OCI-LY7 (cell line): ENCODE data around the gene SERTAD2. TPM values are rescaled to one million over a fixed set of nuclear protein-coding genes. Genes with fewer than 3 reads are reported as not detected.

Experiments
- BruUV-seq: library from RNA; stranded (reverse); fragments of 400-500 nt; replicated peaks from 2 replicates; lab custom pipeline; 2021; lab: Mats Ljungman, UMichigan
- CTCF ChIA-PET: fragments of 300-600 bp; sonication (Branson Sonifier 250); formaldehyde crosslinking; loops from one replicate; lab custom pipeline; 2022; ENCODE audit warnings: antibody characterized with exemption; ENCODE audit not compliant: unreplicated experiment; lab: Charles Lee
- POLR2A ChIA-PET: fragments of 300-600 bp; sonication (Branson Sonifier 250); formaldehyde crosslinking; loops from one replicate; lab custom pipeline; 2022; ENCODE audit warnings: antibody characterized with exemption; lab: Charles Lee
- DNase-seq: peaks from one replicate; pipeline ENCODE4 v3.0.0-alpha.2; 2015; ENCODE audit warnings: low spot score
- H2AFZ ChIP-seq: fragments of 200-600 bp; sonication (generic), shearing (Covaris generic); 2 replicates; pipeline ENCODE4 v1.6.1; 2014; ENCODE audit warnings: mild to moderate bottlenecking, antibody characterized with exemption, low read length, moderate library complexity
- H3K27ac ChIP-seq: fragments of 200-600 bp; sonication (generic); 2 replicates; pipeline ENCODE4 v1.5.1; 2014; ENCODE audit warnings: mixed run types, low read depth, mild to moderate bottlenecking, moderate library complexity, low read length, inconsistent platforms; ENCODE audit not compliant: poor library complexity, severe bottlenecking
- H3K36me3 ChIP-seq: fragments of 200-600 bp; sonication (generic); 2 replicates; pipeline ENCODE4 v1.6.1; 2014; ENCODE audit warnings: mild to moderate bottlenecking, antibody characterized with exemption, low read length, moderate library complexity, mixed read lengths; ENCODE audit not compliant: insufficient read depth
- H3K4me1 ChIP-seq: fragments of 200-600 bp; sonication (generic); 2 replicates; pipeline ENCODE4 v1.5.1; 2014; ENCODE audit warnings: mild to moderate bottlenecking, low read length; ENCODE audit not compliant: insufficient read depth, poor library complexity, severe bottlenecking
- H3K4me2 ChIP-seq: fragments of 200-600 bp; sonication (generic); 2 replicates; pipeline ENCODE4 v1.6.1; 2014; ENCODE audit warnings: mild to moderate bottlenecking, low read length
- H3K4me3 ChIP-seq: fragments of 200-600 bp; sonication (generic); 2 replicates; pipeline ENCODE4 v1.5.1; 2014; ENCODE audit warnings: mild to moderate bottlenecking, low read depth, low read length; ENCODE audit not compliant: poor library complexity, severe bottlenecking
- H3K79me2 ChIP-seq: fragments of 200-600 bp; sonication (generic); 2 replicates; pipeline ENCODE4 v1.6.1; 2016; ENCODE audit warnings: low read depth, mild to moderate bottlenecking, low read length, moderate library complexity, mixed read lengths; ENCODE audit not compliant: insufficient read depth
- H3K9me2 ChIP-seq: fragments of 200-600 bp; sonication (generic); 2 replicates; pipeline ENCODE4 v1.6.1; 2016; ENCODE audit warnings: mild to moderate bottlenecking, low read length, mixed read lengths; ENCODE audit not compliant: insufficient read depth
- H3K9me3 ChIP-seq: fragments of 200-600 bp; sonication (generic); 2 replicates; pipeline ENCODE4 v1.6.1; 2014; ENCODE audit warnings: mild to moderate bottlenecking, mixed run types, low read length, mixed read lengths
- H4K20me1 ChIP-seq: fragments of 200-600 bp; sonication (generic); 2 replicates; pipeline ENCODE4 v1.6.1; 2014; ENCODE audit warnings: mild to moderate bottlenecking, antibody characterized with exemption, low read length, moderate library complexity, mixed read lengths; ENCODE audit not compliant: insufficient read depth
- EZH2phosphoT487 ChIP-seq: fragments of 200-600 bp; sonication (generic); IDR thresholded peaks from 2 replicates; pipeline ENCODE4 v1.6.1; 2018; ENCODE audit warnings: low read depth, borderline replicate concordance, mild to moderate bottlenecking, mixed run types, antibody characterized with exemption, low read length, moderate library complexity, mixed read lengths
- intact Hi-C: fragments of 100-400 bp; cut with micrococcal nuclease; formaldehyde crosslinking; loops from one replicate; pipeline ENCODE4 v1.10.0; 2022; ENCODE audit not compliant: unreplicated experiment
- total RNA-seq, 2 experiments: library from RNA; depleted of rRNA in 1 of 2; stranded (reverse); fragments of >200 nt in 1 of 2; shearing (Covaris generic) in 1 of 2; gene quantifications; 2 replicates each; pipeline ENCODE4 v1.2.3, GENCODE V29; 2014 to 2022
- TF ChIP-seq, protein P1 (sequence below): fragments of 200-600 bp; sonication (generic); conservative IDR thresholded peaks from 2 replicates; pipeline ENCODE4 v1.5.1; 2014; ENCODE audit warnings: mild to moderate bottlenecking, antibody characterized with exemption, low read length, moderate library complexity, mixed read lengths

The SERTAD2 gene
- total RNA-seq, 2 experiments from 2014 or later = 11.5 to 54.5 TPM

DNA sequence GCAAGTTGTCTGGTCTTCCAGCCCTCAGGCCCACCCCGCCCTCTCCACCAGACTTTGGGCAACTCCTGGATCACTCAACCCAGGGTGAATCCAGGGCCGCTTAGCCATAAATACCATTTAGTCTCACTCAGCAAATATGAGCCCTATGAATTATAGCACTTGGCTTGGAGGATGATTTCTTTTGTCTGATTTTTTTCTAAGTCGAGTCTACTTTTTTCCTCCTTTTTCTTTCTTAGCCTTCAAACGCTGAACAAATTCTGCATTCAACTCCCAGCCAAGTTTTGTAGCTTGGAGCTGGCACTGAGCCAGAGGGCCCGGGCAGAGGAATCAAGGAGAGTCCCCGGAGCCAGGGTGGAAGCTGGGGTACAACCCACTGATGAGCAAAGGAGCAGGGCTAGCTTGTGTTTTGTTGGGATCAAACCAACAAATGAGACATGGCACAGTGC lies 48.7 kb downstream of the SERTAD2 start:
- TF ChIP-seq, protein P1, sequence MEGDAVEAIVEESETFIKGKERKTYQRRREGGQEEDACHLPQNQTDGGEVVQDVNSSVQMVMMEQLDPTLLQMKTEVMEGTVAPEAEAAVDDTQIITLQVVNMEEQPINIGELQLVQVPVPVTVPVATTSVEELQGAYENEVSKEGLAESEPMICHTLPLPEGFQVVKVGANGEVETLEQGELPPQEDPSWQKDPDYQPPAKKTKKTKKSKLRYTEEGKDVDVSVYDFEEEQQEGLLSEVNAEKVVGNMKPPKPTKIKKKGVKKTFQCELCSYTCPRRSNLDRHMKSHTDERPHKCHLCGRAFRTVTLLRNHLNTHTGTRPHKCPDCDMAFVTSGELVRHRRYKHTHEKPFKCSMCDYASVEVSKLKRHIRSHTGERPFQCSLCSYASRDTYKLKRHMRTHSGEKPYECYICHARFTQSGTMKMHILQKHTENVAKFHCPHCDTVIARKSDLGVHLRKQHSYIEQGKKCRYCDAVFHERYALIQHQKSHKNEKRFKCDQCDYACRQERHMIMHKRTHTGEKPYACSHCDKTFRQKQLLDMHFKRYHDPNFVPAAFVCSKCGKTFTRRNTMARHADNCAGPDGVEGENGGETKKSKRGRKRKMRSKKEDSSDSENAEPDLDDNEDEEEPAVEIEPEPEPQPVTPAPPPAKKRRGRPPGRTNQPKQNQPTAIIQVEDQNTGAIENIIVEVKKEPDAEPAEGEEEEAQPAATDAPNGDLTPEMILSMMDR = no peak
- TF ChIP-seq EZH2phosphoT487 = no peak
- no peak overlapping the region for H2AFZ ChIP-seq
- no peaks in the 10 kb centered on the region for H3K36me3 ChIP-seq
- no peak for DNase-seq
- H3K4me1 ChIP-seq = peaks cover 21% of the 10 kb centered on the region
- CTCF ChIA-PET = no interaction called here
- H3K27ac ChIP-seq = no peak overlapping the region
- no peak overlapping the region for H3K4me3 ChIP-seq
- intact Hi-C loops = no loop called here
- H3K4me2 ChIP-seq = no peak overlapping the region
- 0 out of 2 replicates have a peak, but pooled peaks cover 5% of the 10 kb centered on the region for H3K9me3 ChIP-seq
- H3K9me2 ChIP-seq = no peaks in the 10 kb centered on the region
- no peaks in the 10 kb centered on the region for H3K79me2 ChIP-seq
- POLR2A ChIA-PET = interaction anchor here (0.9 to 2.5 kb wide), 4 partner anchors 10 to 39 kb away, joined by 3 to 7 read pairs (median 4); no protein-coding TSS in a partner anchor
- H4K20me1 ChIP-seq = no peaks in the 10 kb centered on the region
- BruUV-seq = no TSS peak

DNA sequence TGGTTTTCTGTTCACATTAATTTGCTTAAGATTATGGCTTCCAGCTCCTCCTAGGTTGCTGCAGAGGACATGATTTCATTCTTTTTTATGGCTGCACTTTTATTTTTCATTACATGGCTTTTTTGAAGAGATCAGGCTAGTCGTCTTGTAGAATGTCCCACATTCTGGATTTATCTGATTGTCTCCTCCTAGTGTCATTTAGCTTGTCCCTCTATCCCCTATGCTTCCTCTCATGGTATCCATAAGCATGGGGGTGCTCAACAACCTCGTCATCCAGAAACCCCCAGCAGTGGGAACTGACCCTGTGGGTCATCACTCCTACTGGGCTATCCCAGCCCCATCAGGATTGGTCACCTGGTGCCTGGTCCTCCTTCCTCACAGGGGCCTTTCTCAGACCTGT lies 49.6 kb downstream of the SERTAD2 start:
- Histone ChIP-seq H3K9me3 (0 out of 2 replicates have a peak, but pooled peaks cover 5% of the 10 kb centered on the region), H3K4me1 (peaks cover 20% of the 10 kb centered on the region), H4K20me1 (no peaks in the 10 kb centered on the region), H3K27ac (no peak overlapping the region), H3K4me2 (no peak overlapping the region), H3K4me3 (no peak overlapping the region), H2AFZ (no peak overlapping the region), H3K9me2 (no peaks in the 10 kb centered on the region), H3K79me2 (no peaks in the 10 kb centered on the region), H3K36me3 (no peaks in the 10 kb centered on the region)
- no TSS peak for BruUV-seq
- intact Hi-C loops = no loop called here
- TF ChIP-seq, protein P1 = no peak
- no peak for TF ChIP-seq EZH2phosphoT487
- DNase-seq = no peak
- ChIA-PET POLR2A (interaction anchor here (1.3 kb wide), 1 partner anchor 18 kb away, joined by 6 read pairs; no protein-coding TSS in a partner anchor), CTCF (no interaction called here)

DNA sequence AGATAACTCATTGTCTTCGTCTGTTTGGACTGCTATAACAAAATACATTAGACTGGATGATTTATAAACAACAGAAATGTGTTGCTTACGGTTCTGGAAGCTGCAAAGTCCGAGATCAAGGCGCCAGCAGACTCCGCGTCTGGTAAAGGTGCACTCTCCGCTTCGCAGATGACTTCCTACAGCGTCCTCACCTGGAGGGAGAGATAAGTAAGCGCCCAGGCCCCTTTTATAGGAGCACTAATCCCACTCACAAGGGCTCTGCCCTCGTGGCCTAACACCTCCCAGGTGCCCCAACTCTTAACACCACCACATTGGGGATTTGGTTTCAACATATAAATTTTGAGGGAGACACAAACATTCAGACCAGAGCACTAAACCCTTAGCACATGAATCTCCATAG lies 51.3 kb downstream of the SERTAD2 start:
- Histone ChIP-seq H2AFZ (no peak overlapping the region), H3K79me2 (no peaks in the 10 kb centered on the region), H3K4me1 (peaks cover 12% of the 10 kb centered on the region), H4K20me1 (no peaks in the 10 kb centered on the region), H3K9me3 (0 out of 2 replicates have a peak, but pooled peaks cover 5% of the 10 kb centered on the region), H3K4me3 (no peak overlapping the region), H3K36me3 (no peaks in the 10 kb centered on the region), H3K27ac (no peak overlapping the region), H3K9me2 (no peaks in the 10 kb centered on the region), H3K4me2 (no peak overlapping the region)
- ChIA-PET CTCF (interaction anchor here (0.6 kb wide), 1 partner anchor 15 kb away, joined by 4 read pairs; no protein-coding TSS in a partner anchor), POLR2A (interaction anchor here (0.5 kb wide), 1 partner anchor 30 kb away, joined by 3 read pairs; no protein-coding TSS in a partner anchor)
- DNase-seq = no peak
- no TSS peak for BruUV-seq
- no peak for TF ChIP-seq EZH2phosphoT487
- TF ChIP-seq, protein P1 = no peak
- intact Hi-C loops = no loop called here
